NCI-H2171 (cell line): ENCODE measurements around the gene SELENBP1.

ENCODE experiments used
- DNase-seq: peaks from one replicate; lab custom pipeline; 2025; lab: John Stamatoyannopoulos, UW

The SELENBP1 gene

DNA sequence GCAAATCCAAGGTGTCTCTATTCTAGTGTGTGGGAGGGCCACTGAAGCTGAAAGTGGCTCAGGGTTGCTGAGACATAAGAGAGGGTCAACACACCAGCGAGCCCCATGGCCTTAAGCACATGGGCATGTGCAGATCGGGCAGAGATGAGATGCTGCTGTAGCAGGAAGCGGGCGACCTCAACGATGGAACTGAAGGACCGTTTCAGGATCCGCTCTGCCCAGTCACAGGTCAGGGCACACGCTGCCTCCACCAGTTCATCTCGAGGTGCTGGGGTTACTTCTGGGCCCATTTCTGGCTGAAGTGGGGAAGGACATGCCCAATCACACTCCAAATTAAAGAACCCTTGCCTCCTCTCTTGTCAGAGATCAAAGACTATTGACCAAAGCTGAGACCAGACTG, 28.9 kb downstream of the SELENBP1 start:
- DNase-seq, result no peak

DNA sequence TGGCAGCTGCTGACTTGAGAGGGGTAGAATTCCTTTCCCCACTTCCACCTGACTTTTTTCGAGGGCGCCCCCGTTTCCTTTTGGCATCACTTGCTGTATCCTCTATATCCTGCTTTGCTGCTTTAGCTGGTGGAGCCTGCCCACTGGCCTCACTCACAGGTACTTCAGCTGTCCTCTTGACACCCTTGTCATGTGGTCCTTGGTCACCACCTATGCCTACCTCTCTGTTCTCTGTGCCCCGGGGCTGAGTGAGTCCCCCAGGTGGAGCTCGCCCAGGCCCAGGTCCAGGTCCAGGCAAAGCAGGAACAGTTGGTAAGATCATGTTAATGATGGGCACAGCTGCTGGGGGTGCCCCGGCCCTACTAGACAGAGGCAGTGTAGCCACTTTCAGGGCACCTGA, 29.9 kb downstream of the SELENBP1 start:
- DNase-seq, result no peak

DNA sequence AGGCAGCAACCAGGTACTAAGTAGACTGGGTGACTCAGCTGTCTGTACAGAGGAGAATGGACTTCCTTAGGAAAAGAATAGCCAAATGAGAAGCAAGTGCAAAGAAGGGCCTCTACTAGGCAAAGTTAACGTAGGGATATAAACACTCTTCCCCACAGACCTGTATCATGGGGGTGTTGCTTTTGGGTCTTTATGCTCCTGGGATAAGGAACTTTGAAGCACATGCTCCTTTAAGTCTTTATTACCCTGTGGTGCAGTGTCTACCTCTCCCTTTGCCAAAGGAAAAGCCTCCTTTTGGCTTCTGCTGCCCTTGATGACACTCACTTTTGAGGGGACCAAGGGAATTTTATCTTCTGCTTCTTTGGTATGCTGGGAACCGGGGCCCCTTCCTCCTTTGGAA, 30.5 kb downstream of the SELENBP1 start:
- DNase-seq, result no peak

DNA sequence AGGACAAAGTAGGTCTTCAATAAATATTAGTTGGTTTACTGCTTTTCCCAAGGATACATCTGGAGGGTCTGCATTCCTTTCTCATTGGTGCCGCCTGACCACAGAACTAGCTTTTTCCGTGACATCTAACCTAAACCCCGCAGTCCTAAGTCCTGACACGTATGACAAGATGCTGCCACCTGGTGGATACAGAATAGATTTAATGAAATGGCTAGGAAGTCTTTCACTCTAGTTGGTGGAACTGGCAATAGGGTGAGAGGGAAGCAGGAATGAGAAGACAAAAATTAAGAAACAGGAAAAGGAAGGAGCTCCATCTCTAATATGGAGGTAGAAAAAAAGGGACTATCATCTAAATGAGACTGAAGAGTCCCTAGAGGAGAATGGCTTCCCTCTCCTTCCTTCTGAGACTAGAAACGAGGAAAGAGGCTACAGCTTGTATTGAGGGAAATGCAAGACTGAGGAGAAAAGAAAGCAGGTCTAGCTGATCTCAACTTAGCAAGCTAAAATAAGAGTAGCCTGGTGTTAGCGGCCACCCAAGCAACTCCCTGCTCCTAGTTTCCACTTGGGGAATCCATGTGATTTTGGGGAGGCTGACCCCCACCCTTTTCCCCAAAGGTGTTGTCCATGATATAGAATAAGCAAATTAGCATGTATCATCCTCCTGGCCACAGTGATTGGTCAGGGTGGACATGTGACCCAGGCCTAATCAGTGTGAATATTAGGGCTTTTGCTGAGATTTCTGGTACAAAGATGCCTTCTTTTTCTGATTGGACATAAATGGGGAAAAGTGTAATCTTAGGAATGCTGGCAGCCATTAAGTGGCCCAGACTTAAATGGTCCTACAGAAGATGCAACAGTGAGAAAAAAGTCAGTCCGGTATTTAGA, 31.4 kb downstream of the SELENBP1 start:
- peak; percentile 60 for DNase-seq

DNA sequence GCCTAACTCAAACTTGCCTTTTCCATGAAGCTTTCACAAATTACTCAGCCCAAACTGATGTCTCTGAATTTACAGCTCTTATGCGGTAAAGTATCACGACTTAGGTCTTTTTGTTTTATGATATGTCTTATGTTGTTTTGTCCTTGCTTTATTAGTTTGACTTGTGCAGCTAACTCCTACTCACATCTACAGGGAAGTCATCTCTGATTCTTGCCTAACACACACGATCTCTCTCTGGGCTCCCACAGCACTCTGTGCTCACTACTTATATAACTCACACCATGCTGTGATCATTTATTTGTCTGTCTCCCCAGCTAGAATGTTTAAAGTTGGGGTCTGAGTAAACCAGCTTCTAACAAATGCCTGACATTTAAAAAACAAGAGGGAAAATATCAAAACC, 35.9 kb downstream of the SELENBP1 start:
- DNase-seq, result no peak

DNA sequence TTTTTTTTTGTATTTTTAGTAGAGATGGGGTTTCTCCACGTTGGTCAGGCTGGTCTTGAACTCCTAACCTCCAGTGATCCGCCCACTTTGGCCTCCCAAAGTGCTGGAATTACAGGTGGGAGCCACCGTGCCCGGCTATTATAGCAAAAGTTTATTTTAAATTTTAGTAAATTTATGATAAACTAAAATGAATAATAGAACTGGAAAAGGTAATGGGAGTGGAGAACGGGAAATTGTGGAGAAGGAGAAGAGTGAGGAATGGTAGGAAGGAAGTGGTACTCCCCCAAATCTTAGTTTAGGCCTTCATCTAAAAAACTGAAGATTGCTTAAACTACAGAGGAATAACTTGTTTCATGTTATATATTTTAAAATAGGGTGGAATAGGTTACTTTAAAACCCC, 37.7 kb downstream of the SELENBP1 start:
- no peak for DNase-seq

DNA sequence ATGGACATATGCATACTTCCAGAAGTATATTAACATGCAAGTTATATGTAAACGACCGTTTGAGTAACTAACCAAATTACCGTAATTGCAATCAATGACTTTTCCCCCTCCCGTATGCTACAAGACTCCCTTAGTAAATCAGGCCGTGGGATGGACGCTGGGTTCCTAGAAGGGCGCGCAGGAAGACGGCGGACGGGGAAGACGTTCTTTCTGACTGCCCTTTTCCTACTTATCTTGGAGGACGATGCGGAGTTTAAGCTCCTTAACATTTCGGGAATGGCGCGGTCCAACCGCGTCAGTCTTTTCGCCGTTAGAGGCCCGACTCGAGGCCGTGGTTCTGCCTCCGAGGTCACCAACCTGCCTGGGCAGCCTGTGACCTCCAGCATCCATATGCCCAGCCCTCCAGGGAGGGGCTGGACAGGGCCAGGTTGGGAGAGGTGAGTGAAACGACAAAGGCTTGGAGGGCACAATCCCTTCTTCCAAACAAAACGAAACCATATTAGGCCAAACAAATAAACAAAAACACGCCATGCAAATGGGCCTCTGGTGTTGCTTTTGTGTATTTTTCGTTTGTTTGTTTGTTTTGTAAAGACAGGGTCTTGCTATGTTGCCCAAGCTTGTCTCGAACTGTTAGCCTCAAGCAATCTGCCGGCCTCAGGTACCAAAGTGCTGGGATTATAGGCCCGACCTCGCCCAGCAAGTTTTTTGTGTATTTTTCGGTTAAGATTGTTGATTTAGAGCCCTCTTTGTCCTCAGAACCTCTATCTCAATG, 44.4 kb downstream of the SELENBP1 start:
- no peak for DNase-seq

DNA sequence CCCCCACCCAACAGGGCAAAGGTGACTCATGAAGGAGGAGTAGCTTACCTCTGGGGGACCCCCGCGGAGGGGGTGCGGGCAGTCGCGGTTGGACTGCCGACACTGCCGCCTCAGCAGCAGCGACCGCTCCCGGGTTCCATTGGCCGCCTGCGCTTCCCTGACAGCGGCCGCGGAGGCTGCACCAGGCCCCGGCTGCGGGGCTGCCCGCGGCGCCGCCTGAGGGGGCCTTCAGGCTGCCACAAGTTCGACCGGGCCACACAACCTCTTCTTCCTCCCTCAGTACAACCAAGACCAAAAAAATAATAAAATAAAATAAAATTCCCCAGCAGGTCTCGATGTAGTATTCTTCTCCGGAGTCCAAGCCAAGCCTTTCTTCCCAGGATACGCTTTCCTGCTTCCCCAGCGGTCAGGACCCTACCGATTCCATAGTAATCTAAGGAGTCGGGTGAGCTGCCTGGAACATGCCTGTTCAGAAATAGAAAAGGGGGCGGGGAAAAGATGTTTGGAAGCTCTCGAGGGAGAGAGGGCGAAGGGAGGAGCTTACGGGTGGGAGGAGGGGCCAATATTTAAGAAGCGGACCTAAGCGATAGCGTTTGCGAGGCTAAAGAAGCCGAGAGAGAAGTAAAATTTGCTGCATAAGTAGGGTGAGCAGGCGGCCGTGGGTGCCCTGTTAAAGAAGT, 45.1 kb downstream of the SELENBP1 start, which contains the start of gene PI4KB:
TSS of gene PI4KB (minus strand) at position 194 of the 680 bp plus-strand sequence. CDS start 10,935 bp downstream, outside the sequence.
- DNase-seq, result peak; percentile 98

DNA sequence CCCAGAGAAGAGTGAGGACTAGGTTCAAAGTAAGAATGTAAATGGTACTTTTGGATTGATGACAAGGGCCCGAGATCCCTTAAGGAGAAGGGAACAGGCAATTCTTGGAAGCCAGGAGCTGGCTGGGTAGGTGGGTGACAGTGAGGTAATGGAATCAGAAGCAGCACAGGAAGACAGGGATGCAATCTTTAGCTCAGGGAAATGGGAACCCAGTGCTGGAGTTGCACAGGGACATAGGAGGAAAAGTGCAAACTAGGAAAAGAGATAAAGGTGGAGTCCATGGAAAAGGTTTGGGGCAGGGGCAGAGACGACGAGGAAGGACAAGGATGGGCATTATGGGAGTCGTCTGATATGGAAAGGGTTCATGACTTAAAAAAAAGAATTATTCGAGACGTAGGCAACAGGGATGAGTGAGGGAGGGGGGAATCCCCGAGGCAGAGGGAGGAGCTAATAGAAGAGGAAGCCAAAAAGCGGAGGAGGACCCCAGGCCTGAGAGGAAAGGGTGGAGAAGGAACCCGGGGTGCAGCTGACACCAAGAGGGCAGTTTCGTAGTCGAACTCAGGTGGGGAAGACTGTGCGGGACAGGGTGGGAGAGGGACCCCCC, 45.8 kb downstream of the SELENBP1 start:
- peak; percentile 19 for DNase-seq

DNA sequence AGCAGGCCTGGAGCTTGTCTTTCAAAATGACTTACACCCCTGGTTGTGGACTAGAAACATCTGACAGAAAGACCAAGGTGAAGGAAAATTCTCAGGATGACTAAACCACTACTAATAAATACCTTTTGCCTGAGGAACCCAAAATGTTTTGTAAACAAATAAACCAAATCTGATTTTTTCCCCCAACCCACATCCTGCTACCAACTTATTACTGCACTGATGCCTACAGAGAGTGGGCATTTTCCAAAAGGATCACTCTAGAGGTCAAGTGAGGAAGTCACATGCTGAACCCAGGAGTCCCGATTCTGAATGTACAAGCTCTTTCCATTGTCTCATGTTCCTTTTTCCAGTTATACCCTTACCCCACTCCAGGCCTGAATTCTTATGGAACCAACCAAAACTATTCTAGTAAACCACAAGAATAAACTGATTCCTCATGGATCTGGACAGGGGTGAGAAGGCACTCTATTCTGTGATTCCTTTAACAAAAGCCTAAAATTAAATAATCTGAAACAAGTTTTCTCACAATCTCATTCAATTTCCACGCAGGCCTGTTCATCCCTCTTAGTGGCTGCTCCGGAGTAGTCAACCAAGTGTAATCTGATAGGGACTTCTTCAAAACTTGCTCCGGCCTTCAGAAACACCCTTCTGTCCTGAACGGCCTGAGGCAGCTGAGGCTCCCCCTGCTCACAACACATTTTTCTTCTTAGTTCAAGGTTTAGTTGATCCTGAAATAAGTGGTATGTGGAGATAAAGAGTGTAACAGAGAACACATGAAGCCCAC, 46.7 kb downstream of the SELENBP1 start:
- DNase-seq, result no peak

DNA sequence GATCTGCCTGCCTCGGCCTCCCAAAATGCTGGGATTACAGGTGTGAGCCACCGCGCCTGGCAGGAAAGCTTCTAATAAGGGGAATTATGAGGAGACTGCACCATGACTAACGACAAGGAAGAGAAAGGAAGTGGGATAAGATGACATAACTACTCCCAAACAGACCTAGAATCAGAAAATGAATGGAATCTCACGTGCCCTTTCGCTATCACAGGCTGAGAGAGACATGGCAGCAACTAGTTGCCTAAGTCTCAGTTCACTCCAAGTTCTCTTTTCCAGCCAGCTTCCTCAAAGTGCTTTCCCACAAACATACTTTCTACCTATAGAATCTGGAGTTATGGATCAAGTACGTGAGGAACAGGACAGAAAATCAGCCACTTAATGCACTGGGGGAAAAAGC, 47.3 kb downstream of the SELENBP1 start:
- DNase-seq, result no peak

DNA sequence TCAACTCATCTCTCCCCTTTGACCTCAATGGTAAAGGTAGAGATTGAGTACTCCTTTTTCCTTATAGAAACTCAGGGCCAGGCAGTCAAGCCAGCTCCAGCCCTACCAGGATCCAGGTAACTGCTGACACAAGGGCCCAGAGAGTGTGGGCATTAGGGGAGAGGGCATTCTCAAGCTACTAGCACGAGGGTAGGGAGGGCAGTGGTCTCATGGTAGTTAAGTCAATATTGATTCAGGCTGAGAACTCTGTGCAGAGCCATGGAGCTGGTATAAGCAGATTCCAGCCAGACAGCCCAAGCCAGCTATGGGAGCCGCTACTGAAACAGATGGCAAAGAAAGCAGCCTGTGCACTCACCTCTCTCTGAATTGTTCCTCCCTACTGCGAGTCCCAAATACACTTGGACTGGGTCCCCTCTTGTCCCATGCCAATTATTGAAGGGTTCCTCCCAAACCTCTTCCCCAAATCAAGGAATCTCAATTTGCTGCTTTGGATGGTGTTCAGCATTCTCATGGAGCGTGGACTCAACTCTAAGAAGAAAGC, 48.0 kb downstream of the SELENBP1 start:
- DNase-seq, result no peak

DNA sequence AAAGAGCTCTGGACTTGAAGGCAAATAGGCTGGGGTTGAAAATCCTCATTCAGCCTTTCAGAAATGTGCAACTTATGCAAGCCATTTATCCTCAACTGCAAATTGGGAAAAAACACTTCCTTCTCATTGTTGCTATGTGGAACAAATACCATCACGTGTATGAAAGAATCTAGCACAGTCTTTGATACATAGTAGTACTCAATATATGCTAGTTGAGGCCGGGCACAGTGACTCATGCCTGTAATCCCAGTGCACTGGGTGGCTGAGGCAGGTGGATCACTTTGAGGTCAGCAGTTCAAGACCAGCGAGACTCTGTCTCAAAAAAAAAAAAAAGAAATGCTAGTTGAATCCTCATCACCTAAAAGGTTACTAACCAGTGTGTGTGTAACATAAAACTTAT, 53.5 kb downstream of the SELENBP1 start:
- DNase-seq, result no peak

DNA sequence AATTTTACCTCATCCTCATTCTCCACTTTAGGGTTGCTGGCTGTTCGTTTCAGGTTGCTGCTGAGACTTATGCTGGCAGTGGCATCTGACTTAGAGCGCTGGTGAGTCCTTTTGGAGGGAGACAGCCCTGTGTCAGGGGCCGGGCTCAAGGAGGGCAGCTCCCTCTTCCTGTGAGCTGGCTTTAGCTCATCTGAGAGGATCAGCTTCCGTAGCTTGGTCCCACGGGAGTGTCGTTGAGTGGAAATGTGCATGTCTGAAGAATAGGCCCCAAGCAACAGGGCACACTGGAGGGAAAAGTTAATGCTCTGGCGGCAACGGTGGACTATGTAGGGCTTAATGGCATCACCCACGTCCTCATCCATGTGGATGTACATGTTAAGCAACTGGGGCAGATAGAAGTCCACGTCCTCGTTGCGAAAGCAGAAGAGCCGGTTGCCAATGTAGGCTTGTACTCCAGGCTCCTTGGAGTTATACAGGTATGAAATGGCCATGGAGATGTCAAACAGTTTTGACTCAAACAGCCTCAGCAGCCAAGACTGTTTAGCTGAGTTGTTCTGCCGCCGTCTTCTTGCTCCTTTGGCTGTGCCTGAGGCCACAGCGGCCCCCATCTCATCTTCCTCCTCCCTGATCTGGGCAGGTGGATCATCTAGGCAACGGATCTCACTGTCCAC, 56.8 kb downstream of the SELENBP1 start:
- no peak for DNase-seq
